Measurements from ENCODE around the gene BTD. TPM values are rescaled to one million over a fixed set of nuclear protein-coding genes. Genes with fewer than 3 reads are reported as not detected.
"Not testable (repeated sequence)": the region's sequence is repeated elsewhere in the genome, so short reads cannot be mapped to it uniquely, and the experiment has no call there.

BTD gene
- total RNA-seq, 1 donor: 16.7 TPM

- H3K27me3 ChIP-seq (ENCODE audit: insufficient read depth, low read length); H3K4me1 ChIP-seq (ENCODE audit: insufficient read depth, low read length); H3K4me3 ChIP-seq (ENCODE audit: low read length): not testable (repeated sequence)
- H3K9me3 ChIP-seq (ENCODE audit: low read depth, low read length): peaks cover 27% of the 10 kb centered on the region
These were observed 18.3 kb downstream of the BTD start for GRCh38 chr3:15619659-15620464.

DNA sequence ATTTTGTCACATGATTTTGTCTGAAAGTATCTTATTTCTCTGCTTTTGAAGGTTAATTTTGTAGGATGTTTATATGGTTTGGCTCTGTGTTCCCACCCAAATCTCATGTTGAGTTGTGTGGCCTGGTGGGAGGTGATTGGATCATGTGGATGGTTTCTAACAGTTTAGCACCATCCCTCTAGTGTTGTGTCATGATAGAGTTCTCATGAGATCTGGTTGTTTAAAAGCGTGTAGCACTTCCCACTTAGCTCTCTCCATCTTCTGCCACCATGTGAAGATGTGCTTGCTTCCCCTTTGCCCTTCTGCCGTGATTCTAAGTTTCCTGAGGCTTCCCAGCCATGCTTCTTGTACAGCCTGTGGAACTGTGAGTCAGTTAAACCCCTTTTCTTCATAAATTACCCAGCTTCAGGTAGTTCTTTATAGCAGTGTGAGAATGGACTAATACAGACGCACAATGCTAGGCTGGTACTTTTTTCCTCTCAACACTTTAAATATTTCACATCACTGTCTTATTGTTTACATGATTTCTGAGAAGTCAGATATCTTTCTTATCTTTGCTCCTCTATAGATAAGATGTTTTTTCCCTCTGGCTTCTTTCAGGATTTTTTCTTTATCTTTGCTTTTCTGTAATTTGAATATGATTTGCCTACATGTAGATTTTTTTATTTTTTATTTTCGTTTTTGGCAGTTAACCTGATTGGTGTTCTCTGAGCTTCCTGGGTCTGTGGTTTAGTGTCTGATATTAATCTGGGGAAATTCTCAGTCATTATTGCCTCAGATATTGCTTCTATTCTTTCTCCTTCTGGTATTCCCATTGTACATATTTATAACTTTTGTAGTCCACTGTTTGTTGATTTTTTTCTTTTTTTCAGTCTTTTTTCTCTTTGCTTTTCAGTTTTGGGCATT lies 22.2 kb downstream of the BTD start:
- peaks cover 26% of the 10 kb centered on the region for H3K9me3 ChIP-seq (ENCODE audit: low read depth, low read length)
- peaks cover 7% of the 10 kb centered on the region for H3K4me1 ChIP-seq (ENCODE audit: insufficient read depth, low read length)
- no peaks in the 10 kb centered on the region for H3K27me3 ChIP-seq (ENCODE audit: insufficient read depth, low read length)
- no peak overlapping the region for H3K4me3 ChIP-seq (ENCODE audit: low read length)

- Histone ChIP-seq H3K4me3 (ENCODE audit: low read length) (no peak overlapping the region), H3K27me3 (ENCODE audit: insufficient read depth, low read length) (no peaks in the 10 kb centered on the region), H3K4me1 (ENCODE audit: insufficient read depth, low read length) (peaks cover 20% of the 10 kb centered on the region), H3K9me3 (ENCODE audit: low read depth, low read length) (no peaks in the 10 kb centered on the region)
These were observed 27.4 kb downstream of the BTD start for GRCh38 chr3:15628967-15629366.

DNA sequence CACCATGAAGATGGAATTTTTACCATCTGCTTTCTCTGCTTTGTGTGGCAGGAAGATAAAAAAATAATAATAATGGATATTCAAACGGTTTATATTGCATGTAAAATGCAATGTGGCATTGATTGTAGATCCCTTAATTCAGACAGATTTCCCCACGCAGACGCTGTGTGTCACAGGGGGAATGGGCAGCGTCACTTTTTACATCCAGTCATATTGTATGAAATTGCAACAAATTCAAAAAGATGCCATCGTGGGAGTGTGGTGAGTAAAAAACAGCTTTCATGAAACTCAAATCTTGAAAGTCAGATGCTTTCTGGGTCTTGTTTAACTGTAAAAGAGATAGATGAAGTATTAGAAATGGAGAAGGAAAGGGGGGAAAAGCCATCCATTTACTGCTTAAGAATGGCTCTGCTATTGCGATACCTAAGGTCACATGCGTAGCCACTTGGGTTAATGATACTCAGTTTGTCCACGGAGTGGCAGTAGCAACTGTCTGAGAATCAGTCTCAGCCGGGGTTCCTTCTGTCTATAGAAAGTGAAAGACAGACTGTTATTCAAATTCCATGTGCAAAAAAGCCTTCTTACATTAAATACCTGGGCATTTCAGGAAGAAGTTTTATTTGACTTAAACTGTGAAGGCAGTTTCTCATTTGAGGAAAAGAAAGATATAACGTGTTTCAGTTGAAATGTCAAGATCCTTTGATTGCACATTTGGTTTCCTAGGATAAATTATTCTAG lies 28.5 kb downstream of the BTD start:
- Histone ChIP-seq H3K9me3 (ENCODE audit: low read depth, low read length) (no peaks in the 10 kb centered on the region), H3K4me1 (ENCODE audit: insufficient read depth, low read length) (peaks cover 16% of the 10 kb centered on the region), H3K4me3 (ENCODE audit: low read length) (no peak overlapping the region), H3K27me3 (ENCODE audit: insufficient read depth, low read length) (no peaks in the 10 kb centered on the region)

DNA sequence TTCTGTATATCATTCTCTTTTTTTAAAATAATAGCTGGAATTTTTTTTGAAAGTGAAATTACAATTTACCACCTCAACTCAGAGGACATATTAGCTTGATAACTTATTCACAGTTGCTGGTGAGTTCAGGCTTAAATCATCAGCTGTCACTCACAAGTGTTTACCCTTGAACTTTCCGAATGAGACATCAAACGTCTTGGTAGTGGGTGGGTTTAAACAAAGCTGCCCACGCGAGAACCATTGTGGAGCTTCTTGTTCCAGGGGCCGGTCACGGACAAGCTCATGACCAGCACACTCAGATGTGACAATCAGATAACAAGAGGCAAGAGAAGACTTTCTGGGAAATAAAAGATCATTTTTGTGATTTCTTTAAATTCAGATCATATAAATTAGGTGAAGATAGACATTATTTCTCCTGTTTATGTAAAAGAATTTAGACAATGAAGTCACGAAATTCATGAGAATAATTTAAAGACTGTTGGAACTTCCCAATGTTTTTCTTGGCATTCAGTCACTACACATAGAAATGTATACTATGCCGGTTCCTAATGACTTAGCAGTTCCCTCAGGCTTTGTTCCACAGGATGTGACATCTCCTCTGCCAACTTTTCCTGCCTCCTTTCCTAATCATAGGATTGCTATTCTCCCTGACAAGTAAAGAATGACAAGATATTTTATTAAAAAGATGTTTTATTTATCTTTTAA lies 29.3 kb downstream of the BTD start:
- H3K4me3 ChIP-seq (ENCODE audit: low read length): no peak overlapping the region
- peaks cover 16% of the 10 kb centered on the region for H3K4me1 ChIP-seq (ENCODE audit: insufficient read depth, low read length)
- H3K9me3 ChIP-seq (ENCODE audit: low read depth, low read length): no peaks in the 10 kb centered on the region
- H3K27me3 ChIP-seq (ENCODE audit: insufficient read depth, low read length): no peaks in the 10 kb centered on the region

GRCh38 chr3:15631426-15632211 lies 30.1 kb downstream of the BTD start:
- H3K4me1 ChIP-seq (ENCODE audit: insufficient read depth, low read length): peaks cover 23% of the 10 kb centered on the region
- H3K27me3 ChIP-seq (ENCODE audit: insufficient read depth, low read length): no peaks in the 10 kb centered on the region
- no peak overlapping the region for H3K4me3 ChIP-seq (ENCODE audit: low read length)
- H3K9me3 ChIP-seq (ENCODE audit: low read depth, low read length): no peaks in the 10 kb centered on the region

DNA sequence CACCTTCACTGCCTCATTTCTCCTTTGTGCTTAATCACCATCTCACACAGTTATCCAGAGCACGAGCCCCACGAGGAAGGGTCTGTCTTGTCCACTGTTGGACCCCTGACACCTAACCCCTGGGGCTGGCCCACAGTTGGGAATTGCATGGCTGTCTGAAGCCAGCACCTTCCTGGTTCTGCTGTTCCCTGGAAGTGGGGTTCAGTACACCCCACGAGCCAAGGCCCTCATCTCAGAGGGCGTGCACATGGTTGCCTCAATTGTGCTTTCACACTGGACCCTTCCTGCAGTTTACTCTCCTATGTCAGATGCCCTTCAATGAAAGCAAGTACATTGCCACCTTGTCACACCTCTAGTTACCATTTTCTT lies 30.7 kb downstream of the BTD start:
- H3K4me3 ChIP-seq (ENCODE audit: low read length): no peak overlapping the region
- H3K27me3 ChIP-seq (ENCODE audit: insufficient read depth, low read length): no peaks in the 10 kb centered on the region
- no peaks in the 10 kb centered on the region for H3K9me3 ChIP-seq (ENCODE audit: low read depth, low read length)

GRCh38 chr3:15633159-15633558 lies 31.6 kb downstream of the BTD start:
- H3K27me3 ChIP-seq (ENCODE audit: insufficient read depth, low read length): no peaks in the 10 kb centered on the region
- H3K4me1 ChIP-seq (ENCODE audit: insufficient read depth, low read length): peaks cover 35% of the 10 kb centered on the region
- no peaks in the 10 kb centered on the region for H3K9me3 ChIP-seq (ENCODE audit: low read depth, low read length)
- H3K4me3 ChIP-seq (ENCODE audit: low read length): no peak overlapping the region

More for the DNA sequence above, 30.7 kb downstream of the BTD start:
- peaks cover 29% of the 10 kb centered on the region for H3K4me1 ChIP-seq (ENCODE audit: insufficient read depth, low read length)

DNA sequence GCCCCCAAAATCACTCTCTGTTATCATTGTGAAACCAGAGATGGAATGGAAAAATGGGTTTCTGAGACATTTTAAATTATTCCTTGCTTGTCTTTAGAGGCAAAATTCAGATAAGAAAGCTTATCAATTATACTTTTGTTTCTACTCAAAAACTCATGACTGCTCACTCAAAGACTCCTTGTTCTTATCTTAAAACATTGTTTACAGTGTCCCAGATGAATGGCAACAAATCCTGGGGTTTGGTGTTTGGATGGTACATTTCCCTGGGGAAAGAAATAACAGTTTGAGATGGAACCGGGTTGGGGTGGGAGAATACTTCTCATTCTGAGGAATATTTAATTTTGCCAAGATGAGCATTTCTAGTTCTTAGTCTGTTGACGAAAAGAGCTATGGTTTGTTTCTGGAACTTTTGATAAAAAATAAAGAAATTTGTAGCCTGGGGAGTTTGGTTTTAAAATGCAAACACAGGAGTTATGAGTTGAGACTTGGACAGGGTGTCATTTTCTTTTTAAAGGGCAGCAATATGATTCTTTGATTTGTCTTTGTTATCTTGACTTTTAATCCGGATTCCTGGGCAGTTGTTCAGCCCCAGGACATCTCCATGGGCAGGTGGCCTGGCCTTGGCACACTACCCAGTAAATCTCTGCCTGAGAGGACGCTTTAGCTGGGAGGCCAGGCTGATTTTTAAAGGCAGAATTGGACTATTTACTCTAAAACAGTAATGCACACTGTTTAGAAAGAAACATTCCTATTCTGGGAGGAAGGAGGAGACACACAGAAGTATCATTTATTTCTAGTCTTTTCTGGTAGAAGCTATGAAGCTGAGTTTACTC lies 32.4 kb downstream of the BTD start:
- peaks cover 35% of the 10 kb centered on the region for H3K4me1 ChIP-seq (ENCODE audit: insufficient read depth, low read length)

GRCh38 chr3:15634671-15635070 lies 33.1 kb downstream of the BTD start:
- no peaks in the 10 kb centered on the region for H3K27me3 ChIP-seq (ENCODE audit: insufficient read depth, low read length)
- peaks cover 35% of the 10 kb centered on the region for H3K4me1 ChIP-seq (ENCODE audit: insufficient read depth, low read length)
- H3K4me3 ChIP-seq (ENCODE audit: low read length): no peak overlapping the region
- no peaks in the 10 kb centered on the region for H3K9me3 ChIP-seq (ENCODE audit: low read depth, low read length)

More for the DNA sequence above, 32.4 kb downstream of the BTD start:
- Histone ChIP-seq H3K4me3 (ENCODE audit: low read length) (no peak overlapping the region), H3K9me3 (ENCODE audit: low read depth, low read length) (no peaks in the 10 kb centered on the region), H3K27me3 (ENCODE audit: insufficient read depth, low read length) (no peaks in the 10 kb centered on the region)

GRCh38 chr3:15635121-15635661 lies 33.6 kb downstream of the BTD start:
- Histone ChIP-seq H3K4me1 (ENCODE audit: insufficient read depth, low read length) (peaks cover 31% of the 10 kb centered on the region), H3K9me3 (ENCODE audit: low read depth, low read length) (no peaks in the 10 kb centered on the region), H3K27me3 (ENCODE audit: insufficient read depth, low read length) (no peaks in the 10 kb centered on the region), H3K4me3 (ENCODE audit: low read length) (no peak overlapping the region)

DNA sequence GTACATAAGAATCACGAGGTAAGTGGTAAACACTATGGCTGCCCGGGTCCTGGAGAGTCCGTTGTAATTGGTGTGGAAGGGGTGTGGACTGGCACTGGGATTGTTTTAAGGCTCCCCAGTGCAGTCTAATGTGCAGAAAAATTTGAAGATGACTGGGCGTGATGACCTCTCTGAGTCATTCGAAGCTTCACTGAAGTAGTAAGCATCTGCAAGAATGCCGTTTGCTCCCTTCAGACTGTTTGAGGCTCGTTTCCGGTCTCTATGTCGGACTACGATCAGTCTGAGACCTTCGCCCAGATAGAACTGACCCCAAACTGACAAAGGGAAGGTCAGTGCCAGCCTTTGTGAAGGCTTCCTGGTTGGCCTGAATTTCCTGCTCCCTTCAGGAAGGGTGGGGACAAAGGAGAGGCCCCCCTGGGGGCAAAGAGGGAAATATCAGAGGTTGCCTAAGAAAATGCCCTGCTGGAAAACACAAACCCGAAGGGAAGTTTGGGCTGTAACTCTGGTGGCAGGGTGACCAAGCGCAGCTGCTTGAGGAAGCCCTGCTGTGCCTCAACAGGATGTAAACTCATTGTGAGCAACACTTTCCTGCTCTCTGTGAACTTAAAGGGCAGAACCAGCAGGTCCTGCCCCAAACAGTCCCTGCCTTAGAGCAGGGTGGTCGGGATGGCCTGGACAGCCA lies 34.6 kb downstream of the BTD start:
- Histone ChIP-seq H3K4me1 (ENCODE audit: insufficient read depth, low read length) (peaks cover 23% of the 10 kb centered on the region), H3K4me3 (ENCODE audit: low read length) (no peak overlapping the region), H3K9me3 (ENCODE audit: low read depth, low read length) (no peaks in the 10 kb centered on the region), H3K27me3 (ENCODE audit: insufficient read depth, low read length) (no peaks in the 10 kb centered on the region)

Data from mononuclear cell (primary cell).